ENCODE measurements around the gene LMAN1L. TPM values are rescaled to one million over a fixed set of nuclear protein-coding genes. Genes with fewer than 3 reads are reported as not detected.

The LMAN1L gene
- total RNA-seq, 1 donor from 2014 or later: not detected

- no peak for DNase-seq
These were observed 18.2 kb upstream of the LMAN1L start for GRCh38 chr15:74794248-74794969.

DNA sequence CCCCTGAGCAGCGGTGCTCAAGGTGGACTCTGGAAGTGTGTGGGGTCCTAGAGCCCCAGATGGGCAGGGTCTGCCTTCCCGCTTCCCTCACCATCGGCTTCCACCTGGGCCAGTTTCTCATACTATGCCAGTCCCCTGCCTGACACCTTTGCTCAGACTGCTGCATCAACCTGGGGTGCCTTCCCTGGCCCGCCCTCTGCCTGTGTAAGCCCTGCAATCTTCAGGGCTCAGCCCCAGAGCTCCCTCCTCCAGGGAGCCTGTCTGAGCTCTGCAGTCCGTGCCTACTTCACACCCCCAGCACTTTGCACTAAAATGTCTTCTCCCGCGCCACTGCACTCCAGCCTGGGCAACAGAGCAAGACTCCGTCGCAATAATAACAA lies 17.7 kb upstream of the LMAN1L start:
- DNase-seq: no peak

- no peak for DNase-seq
These were observed 16.5 kb upstream of the LMAN1L start for GRCh38 chr15:74795966-74796625.

GRCh38 chr15:74798388-74799254 lies 14.0 kb upstream of the LMAN1L start:
- no peak for DNase-seq

DNA sequence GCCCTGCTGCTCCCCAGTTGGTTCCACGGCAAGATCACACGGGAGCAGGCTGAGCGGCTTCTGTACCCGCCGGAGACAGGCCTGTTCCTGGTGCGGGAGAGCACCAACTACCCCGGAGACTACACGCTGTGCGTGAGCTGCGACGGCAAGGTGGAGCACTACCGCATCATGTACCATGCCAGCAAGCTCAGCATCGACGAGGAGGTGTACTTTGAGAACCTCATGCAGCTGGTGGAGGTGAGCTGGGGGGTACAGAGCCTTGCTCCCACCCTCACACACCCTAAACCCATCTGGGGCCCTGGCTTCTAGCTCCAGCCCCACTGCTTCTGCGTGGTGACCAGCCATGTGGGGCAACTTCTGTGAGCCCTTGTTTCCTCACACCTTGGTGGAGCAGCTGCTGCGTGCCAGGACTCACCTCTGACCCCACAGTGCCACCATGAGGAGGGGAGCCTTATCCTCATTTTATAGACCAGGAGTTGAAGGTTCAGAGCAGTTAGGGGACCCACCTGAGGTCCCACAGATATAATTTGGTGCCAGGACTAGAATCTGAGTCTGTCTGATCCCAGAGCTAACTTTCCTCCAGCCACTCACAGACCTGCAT lies 13.3 kb upstream of the LMAN1L start:
- no peak for DNase-seq

GRCh38 chr15:74799856-74800558 lies 12.6 kb upstream of the LMAN1L start:
- peak; percentile 62 for DNase-seq

- no peak for DNase-seq
These were observed 12.0 kb upstream of the LMAN1L start for GRCh38 chr15:74800559-74801094.

DNA sequence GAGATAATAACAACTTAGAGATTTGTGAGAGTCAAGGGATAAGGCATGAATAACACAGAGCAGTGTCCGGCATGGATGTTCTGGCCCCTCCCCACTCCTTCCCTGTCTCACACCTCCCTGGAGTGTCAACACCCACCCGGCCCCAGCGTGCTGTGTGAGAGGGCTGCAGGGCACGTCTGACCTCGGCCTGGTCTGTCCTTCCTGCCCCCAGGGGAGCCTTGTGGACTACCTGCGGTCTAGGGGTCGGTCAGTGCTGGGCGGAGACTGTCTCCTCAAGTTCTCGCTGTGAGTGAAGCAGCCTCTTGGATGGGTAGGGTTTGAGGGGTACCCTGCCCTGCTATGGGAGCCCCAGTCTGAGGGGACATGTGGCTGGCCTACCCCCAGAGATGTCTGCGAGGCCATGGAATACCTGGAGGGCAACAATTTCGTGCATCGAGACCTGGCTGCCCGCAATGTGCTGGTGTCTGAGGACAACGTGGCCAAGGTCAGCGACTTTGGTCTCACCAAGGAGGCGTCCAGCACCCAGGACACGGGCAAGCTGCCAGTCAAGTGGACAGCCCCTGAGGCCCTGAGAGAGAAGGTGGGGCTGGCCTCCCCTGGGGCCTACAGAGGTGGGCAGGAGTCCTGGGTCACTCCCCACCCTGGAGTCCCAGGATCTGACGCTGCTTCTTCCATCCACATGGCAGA lies 11.2 kb upstream of the LMAN1L start:
- no peak for DNase-seq

GRCh38 chr15:74802290-74802689 lies 10.3 kb upstream of the LMAN1L start:
- no peak for DNase-seq

DNA sequence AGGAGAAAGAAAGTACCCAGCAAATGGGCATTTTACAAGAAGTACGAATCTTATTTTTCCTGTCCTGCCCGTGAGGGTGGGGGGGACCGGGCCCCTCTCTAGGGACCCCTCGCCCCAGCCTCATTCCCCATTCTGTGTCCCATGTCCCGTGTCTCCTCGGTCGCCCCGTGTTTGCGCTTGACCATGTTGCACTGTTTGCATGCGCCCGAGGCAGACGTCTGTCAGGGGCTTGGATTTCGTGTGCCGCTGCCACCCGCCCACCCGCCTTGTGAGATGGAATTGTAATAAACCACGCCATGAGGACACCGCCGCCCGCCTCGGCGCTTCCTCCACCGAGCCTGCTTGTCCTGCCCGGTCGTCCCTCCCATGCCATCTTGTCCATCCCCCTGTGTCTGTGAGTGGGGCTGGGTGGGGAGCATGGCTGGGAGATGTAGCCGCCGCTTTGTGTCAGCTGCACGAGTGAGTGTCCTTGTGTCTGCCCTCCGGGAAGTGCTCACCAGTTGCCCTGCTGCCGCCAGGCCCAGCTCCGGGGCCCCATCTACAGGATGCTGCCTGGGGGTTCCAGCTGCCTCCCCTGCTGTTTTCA lies 9.7 kb upstream of the LMAN1L start:
- no peak for DNase-seq

DNA sequence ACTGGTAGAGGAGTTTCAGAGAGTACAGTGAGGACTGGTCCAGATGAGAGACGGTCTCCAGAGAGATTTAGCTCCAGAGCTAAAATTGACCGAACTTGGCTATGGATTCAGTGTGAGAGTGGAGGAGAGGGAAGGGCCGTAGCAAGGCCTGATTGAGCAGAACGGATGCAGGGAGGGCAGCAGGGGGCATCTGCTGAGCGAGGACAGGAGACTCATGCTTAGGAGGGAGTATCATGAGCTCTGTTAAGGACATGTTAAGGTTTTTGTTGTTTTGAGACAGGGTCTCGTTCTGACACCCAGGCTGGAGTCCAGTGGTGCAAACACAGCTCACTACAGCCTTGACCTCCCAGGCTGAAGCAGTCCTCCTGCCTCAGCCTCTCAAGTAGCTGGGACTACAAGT lies 7.7 kb upstream of the LMAN1L start:
- no peak for DNase-seq

GRCh38 chr15:74807282-74807681 lies 5.4 kb upstream of the LMAN1L start:
- DNase-seq: no peak

DNA sequence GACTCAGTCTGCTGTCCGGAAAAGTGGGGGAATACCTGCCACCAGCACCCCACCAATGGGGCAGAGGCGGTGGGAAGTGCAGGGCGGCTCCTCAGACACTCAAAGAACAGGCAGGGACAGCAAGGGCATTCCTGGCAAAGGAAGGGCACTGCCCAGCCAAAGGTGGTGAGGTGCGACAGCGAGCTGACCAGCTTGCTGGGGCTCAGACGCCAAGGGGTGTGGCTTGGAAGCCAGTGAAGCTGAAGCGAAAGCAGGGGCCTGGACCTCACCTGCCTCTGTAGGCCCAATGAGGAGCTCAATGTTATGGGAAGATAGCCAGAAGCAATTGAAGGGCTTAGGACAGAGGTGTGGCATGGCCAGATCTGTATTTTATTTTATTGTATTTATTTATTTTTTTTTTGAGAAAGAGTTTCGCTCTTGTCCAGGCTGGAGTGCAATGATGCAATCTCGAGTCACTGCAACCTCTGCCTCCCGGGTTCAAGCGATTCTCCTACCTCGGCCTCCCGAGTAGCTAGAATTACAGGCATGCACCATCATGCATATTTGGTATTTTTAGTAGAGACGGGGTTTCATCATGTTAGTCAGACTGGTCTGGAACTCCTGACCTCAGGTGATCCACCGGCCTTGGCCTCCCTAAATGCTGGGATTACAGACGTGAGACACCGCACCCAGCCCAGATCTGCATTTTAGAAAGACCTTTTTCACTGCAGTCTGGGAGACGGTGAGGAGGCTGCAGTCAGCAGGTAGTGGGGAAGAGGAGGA lies 4.4 kb upstream of the LMAN1L start:
- no peak for DNase-seq

- DNase-seq: no peak
These were observed 3.8 kb upstream of the LMAN1L start for GRCh38 chr15:74808840-74809229.

- no peak for DNase-seq
These were observed 3.4 kb upstream of the LMAN1L start for GRCh38 chr15:74809242-74809641.

DNA sequence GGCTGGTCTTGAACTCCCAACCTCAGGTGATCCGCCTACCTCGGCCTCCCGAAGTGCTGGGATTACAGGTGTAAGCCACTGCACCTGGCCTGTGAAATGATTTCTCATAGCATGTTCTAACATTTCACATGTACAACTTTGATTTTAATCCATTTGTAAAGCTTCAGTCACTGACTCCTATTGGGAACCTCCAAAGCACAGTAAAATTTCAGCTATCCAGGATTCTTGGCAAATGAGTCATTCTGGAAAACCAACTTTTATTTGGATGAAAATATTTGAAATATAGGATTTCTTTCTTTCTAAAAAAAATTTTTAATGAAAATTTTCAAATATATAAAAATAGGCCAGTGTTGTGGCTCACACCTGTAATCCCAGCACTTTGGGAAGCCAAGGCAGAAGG lies 2.7 kb upstream of the LMAN1L start:
- no peak for DNase-seq

DNA sequence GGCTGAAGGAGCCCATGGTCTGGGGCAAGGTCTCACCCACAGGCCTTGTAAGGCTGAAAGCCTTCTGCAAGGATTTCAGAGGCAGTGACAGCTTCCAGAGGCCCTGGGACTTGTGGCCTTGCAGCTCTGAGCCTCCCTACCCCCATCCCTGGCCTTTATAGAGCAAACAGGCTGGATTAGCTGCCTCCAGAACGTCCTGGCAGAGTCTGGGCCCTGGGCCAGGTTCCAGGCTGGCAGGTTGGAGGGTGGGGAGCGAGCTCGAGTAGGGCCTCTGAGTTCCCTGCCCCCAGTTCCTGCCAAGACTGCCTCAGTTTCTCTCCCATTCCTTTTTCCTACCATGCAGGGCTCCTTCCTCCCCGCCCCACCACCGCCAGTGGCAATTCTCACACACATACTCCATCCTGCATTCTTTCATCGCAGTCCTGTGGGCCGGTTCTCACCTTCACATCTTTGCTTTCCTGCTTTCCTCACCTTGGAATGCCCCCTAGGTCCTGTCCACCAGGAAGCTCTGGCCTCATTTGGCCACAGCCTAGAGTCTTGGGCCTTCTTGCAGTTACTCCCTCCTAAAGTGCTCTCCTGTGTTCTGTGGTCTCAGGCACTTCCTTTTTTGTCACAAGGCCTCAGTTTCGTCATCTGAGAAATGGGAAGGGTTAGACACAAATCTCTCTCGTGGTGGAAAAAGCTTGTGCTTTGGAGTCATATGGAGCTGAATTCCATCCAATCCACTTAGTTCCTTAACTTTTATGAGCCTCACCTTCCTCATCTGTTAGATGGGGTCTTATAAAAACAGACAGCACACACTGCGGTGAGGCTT lies 2.7 kb downstream of the LMAN1L start:
- DNase-seq: no peak

GRCh38 chr15:74815961-74816360 lies 3.3 kb downstream of the LMAN1L start:
- no peak for DNase-seq
